ENCODE data around the gene SLC6A6.

SLC6A6 gene

GRCh38 chr3:14487821-14488220, 85.4 kb downstream of the SLC6A6 start:
- DNase-seq (ENCODE audit: low spot score) = no peak

GRCh38 chr3:14488286-14489041, 86.1 kb downstream of the SLC6A6 start:
- no peak for DNase-seq (ENCODE audit: low spot score)

- no peak for DNase-seq (ENCODE audit: low spot score)
Measured at GRCh38 chr3:14489641-14490040, 87.2 kb downstream of the SLC6A6 start.

- no peak for DNase-seq (ENCODE audit: low spot score)
Measured at GRCh38 chr3:14490255-14490654, 87.8 kb downstream of the SLC6A6 start.

GRCh38 chr3:14490831-14491230, 88.4 kb downstream of the SLC6A6 start:
- DNase-seq (ENCODE audit: low spot score) = no peak

GRCh38 chr3:14491396-14492190, 89.2 kb downstream of the SLC6A6 start:
- no peak for DNase-seq (ENCODE audit: low spot score)

- no peak for DNase-seq (ENCODE audit: low spot score)
Measured at GRCh38 chr3:14492948-14493881, 90.8 kb downstream of the SLC6A6 start.

- no peak for DNase-seq (ENCODE audit: low spot score)
Measured at GRCh38 chr3:14494279-14494972, 92.0 kb downstream of the SLC6A6 start.

GRCh38 chr3:14494973-14495300, 92.5 kb downstream of the SLC6A6 start:
- DNase-seq (ENCODE audit: low spot score) = no peak

GRCh38 chr3:14496351-14496750, 93.9 kb downstream of the SLC6A6 start:
- DNase-seq (ENCODE audit: low spot score) = no peak

- DNase-seq (ENCODE audit: low spot score) = no peak
Measured at GRCh38 chr3:14497321-14497720, 94.9 kb downstream of the SLC6A6 start.

GRCh38 chr3:14502472-14502871, 100.1 kb downstream of the SLC6A6 start:
- DNase-seq (ENCODE audit: low spot score) = no peak

- DNase-seq (ENCODE audit: low spot score) = no peak
Measured at GRCh38 chr3:14503033-14503705, 100.8 kb downstream of the SLC6A6 start.

GRCh38 chr3:14503706-14504065, 101.3 kb downstream of the SLC6A6 start:
- DNase-seq (ENCODE audit: low spot score) = no peak

GRCh38 chr3:14505001-14505802, 102.8 kb downstream of the SLC6A6 start:
- DNase-seq (ENCODE audit: low spot score) = no peak

- DNase-seq (ENCODE audit: low spot score) = no peak
Measured at GRCh38 chr3:14505803-14506500, 103.5 kb downstream of the SLC6A6 start.

- DNase-seq (ENCODE audit: low spot score) = no peak
Measured at GRCh38 chr3:14506626-14507304, 104.4 kb downstream of the SLC6A6 start.

- DNase-seq (ENCODE audit: low spot score) = no peak
Measured at GRCh38 chr3:14507305-14507741, 104.9 kb downstream of the SLC6A6 start.
